ENCODE measurements around the gene CDIPT.
"Not testable (repeated sequence)": the region's sequence is repeated elsewhere in the genome, so short reads cannot be mapped to it uniquely, and the experiment has no call there.

Gene CDIPT

DNA sequence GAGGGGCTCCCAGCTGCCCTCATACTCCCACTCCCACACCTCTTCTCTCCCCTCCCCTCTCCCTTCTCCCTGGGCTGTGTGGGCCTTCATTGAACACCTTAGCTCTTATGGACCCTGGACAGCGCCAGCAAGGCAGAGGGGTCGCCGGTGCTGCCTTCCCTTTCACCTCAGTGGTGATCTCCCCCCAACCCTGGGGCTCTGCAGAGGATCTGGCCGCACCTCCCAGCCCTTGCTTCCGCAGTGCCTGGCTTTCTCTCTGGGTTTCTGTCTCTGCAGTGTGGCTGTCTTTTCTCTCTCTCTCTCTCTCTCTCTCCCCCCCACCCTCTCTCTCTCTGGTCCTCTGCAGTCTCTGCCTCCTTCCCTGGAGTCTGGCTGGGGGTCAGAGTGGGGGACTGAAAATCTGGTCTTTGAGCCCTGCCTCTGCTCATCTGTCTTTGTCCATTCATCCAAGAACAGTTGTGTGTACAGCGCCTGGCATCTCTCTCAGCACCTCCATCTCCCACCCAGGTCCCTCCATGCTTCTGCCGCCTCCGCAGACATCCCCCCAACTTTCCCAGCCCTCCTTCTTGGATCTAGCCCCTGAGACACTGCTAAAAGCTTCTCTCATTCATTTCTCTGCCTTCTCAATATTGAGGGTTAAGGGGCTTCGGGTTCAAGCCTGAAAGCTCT lies 35.2 kb upstream of the CDIPT start:
- in situ Hi-C loops (cut with HindIII; ENCODE audit: low sequenced_read_pairs), result no loop called here

DNA sequence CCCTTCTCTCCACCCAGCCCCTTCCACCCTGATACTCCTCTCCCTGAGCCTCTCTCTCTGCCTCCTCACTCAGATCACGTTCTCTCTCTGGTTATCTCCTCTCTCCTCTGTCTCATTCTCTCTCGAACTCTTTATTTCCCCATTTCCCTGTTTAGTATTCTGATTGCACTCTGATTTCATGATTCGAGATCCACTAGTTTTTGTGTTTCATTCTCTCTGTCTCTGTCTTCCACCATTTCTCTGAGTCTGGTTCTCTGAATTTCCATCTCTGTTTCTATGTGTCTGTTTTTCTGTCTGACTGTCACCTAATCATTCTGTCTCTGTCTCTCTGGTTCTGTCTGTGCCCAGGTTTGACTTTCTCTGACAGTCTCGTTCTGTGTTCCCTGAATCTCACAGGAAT lies 34.3 kb upstream of the CDIPT start:
- in situ Hi-C loops (cut with HindIII; ENCODE audit: low sequenced_read_pairs), result no loop called here

DNA sequence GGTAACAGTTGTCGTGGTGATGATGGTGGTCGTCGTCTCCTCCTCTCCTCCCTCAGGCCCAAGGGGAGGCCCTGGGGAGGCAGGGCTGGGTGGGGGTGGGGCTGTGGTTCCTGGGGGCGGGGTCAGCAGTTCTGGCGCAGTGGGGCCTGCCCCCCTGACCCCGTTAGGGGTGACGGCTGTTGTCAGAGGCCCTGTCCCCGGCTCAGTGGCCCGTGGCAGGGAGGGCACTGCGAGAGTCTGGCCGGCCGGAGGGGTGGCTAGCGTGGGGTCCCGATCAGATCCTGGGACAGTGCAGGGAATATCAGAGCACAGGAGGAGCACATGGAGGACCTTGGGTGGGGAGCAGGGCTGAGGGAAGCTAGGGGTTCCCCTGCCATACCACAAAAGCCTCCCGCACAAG lies 33.8 kb upstream of the CDIPT start:
- in situ Hi-C loops (cut with HindIII; ENCODE audit: low sequenced_read_pairs), result no loop called here

DNA sequence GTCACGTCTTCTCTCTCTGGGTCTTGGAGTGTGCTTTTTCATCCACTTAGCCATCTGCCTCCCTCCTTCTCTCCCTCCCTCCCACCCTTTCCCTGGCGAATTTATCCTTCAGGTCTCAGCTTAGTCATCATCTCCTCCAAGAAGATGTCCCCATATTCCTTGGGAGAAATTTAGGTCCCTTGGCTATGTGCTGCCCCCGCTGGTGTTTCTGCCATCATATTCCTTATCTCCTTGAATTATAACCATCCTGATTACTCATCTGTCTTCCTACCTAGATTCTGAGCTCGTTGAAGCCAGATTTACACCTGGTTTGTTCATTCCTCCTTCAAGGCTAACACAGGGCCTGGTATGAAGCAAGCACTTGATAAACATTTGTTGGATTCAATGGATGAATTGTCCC lies 31.3 kb upstream of the CDIPT start:
- in situ Hi-C loops (cut with HindIII; ENCODE audit: low sequenced_read_pairs), result no loop called here

DNA sequence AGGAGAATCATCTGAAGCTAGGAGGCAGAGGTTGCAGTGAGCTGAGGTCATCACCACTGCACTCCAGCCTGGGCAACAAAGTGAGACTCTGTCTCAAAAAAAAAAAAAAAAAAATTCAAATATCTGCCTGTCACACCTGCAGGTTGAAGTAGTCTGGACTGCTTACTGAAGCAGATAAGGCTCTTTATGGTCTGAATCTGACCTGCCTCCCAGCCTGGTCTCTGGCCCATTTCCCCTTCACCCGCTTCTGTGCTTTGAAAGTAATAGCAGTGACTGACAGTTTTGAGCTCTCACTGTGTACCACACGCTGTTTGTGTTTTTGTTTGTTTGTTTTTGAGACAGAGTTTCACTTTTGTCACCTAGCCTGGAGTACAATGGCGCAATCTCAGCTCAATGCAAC lies 30.5 kb upstream of the CDIPT start:
- in situ Hi-C loops (cut with HindIII; ENCODE audit: low sequenced_read_pairs), result no loop called here

DNA sequence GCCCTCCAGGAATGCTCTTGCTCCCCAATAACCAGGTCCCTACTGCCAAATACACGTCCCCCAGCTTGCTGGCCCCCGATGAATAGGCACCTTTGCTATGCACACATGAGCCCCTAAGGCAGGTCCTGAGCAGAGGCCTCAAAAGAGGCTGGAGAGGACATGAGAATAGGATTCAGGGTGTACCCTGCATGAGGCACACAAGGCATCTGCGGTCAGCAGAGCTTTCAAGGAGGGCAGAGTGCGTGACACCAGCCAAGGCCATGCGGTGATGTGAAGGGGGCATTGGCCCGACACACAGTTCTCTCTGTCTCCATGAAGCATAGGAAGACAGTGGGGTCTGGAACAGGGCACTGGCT lies 29.4 kb upstream of the CDIPT start:
- in situ Hi-C loops (cut with HindIII; ENCODE audit: low sequenced_read_pairs), result no loop called here

DNA sequence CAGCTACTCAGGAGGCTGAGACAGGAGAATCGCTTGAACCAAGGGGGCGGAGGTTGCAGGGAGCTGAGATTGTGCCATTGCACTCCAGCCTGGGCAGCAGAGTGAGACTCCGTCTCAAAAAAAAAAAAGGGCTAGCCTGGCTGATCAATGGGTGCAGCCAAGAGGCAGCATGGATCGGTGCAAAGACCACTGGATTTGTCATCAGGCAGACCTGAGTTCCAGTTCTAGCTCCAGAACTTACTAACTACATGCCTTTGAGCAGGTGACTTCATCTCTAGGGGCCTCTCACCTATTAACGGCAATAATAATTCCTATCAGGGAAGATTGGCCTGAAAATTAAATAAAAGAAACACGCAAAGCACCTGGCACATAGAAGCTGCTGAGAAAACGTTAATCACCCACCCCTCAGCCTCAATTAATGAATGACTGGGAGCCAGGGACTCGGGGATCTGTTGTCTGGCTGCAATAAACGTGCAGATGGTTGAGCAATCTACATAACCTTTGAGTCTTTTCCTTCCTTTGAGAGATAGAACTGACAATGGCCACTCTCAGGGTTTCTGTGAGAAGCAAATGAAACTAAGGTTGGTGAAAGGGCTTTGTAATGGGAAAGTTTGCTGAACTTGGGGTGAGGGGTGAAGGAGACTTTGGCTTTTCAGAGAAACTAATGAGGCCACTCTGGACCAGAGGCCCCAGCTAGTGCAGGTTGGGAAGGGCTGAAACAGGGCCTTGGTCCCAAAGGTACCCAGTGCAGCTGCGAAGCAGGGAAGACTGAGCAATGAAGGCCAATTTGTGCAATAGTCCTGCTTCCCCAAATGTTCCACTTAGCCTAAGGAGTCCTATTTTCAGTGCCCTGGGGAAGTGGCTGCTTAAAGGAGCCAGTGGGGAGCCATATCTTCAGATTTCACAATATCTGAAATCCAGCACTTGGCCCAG lies 28.8 kb upstream of the CDIPT start:
- in situ Hi-C loops (cut with HindIII; ENCODE audit: low sequenced_read_pairs), result no loop called here

DNA sequence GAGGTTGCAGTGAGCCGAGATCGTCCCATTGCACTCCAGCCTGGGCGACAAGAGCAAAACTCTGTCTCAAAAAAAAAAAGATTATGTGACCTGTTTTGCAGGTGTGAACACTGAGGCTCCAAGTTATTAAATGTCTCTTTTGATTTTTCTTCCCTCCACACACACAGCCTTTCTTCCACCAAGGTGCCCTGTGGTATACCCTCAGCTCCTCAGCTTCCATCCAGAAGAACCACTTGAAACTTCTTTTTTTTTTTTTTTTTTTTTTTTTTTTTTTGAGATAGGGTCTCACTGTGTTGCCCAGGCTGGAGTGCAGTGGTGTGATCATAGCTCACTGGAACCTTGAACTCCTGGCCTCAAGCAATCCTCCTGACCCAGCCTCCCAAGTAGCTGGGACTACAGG lies 26.3 kb upstream of the CDIPT start:
- in situ Hi-C loops (cut with HindIII; ENCODE audit: low sequenced_read_pairs), result not testable (repeated sequence)

DNA sequence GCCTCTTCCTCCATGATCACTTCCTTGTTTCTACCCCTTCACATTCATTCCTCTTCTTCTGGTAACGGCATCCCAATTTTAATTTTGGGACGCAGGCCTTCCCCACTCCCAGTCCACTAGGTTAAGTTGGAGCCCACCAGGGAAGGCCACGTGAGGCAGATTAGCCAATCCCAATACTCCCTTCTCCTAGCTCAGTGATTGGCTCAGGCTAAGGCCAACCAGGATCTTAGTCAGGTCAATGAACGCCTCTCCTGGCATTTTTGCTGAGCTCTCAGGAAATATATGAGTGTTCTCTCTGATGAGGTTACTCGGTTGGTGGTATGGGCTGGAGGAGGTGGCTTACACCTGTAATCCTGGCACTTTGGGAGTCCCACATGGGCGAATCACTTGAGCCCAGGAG lies 21.0 kb upstream of the CDIPT start:
- in situ Hi-C loops (cut with HindIII; ENCODE audit: low sequenced_read_pairs), result no loop called here

DNA sequence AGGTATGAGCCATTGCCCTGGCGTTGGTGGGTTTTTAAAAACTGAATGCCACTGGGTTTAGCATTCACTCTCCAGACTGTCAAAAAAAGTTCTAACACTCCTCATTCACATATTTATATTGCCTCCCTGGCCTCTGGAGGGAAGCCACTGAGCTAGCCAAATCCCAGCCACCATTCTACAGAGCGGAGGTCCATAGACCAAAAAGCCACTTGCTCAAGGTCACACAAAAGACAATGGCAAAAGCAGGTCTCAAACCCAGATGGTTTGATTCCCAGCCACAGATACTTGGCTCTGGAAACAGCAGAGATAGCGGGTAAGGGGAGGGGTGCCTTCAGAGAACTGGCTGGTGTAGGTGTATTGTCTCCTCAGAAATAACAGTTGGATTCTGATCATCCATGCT lies 18.0 kb upstream of the CDIPT start:
- in situ Hi-C loops (cut with HindIII; ENCODE audit: low sequenced_read_pairs), result no loop called here

DNA sequence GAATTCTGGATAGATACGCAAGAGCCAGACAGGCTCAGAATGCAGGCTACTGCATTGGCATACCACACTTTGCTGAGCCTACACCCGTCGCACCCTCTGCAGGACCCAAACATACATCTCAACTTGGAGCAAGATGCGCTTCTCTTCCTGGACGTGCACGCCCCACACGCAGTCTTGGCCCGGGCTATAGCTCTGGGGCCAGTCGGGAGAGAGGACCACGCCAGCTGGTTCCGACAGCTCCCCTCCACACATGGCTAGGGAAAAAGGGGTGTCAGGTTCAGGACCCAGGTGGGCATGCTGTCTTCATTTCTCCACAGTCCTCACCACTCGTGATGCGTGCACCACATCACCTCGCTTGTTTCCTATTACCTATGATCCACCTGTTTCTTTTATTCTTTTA lies 15.1 kb upstream of the CDIPT start:
- in situ Hi-C loops (cut with HindIII; ENCODE audit: low sequenced_read_pairs), result no loop called here

DNA sequence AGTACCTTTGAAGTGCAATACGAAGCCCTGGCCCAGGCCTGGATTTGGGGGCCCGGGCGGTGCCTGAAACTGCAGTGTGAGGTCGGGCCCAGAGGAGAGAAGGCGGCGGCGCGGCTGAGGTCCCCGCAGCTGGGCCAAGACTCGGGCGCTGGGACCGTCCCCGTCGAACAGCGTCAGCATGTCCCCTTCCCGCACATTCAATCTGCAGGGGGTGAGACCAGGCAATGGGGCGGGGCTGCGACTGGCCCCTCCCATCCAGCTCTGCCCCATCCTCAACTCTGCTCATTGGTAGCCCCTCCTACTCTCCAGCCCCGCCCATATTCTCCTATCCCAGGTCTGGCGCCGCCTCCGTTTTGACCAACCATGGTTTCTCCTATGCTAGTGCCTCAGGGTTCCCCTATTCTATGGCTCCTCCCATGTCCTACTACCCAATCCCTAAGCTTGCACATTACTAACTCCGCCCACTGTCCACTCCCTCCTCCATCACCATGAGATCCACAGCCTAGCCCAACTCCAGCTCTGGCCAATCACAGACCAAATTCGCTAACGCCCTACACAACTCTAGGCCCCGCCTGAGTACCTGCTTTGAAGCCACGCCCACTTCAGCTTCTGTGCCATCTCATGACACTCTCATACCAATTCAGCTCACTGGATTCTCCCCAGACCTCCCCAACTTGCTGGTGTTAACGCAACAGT lies 14.4 kb upstream of the CDIPT start:
- in situ Hi-C loops (cut with HindIII; ENCODE audit: low sequenced_read_pairs), result no loop called here

DNA sequence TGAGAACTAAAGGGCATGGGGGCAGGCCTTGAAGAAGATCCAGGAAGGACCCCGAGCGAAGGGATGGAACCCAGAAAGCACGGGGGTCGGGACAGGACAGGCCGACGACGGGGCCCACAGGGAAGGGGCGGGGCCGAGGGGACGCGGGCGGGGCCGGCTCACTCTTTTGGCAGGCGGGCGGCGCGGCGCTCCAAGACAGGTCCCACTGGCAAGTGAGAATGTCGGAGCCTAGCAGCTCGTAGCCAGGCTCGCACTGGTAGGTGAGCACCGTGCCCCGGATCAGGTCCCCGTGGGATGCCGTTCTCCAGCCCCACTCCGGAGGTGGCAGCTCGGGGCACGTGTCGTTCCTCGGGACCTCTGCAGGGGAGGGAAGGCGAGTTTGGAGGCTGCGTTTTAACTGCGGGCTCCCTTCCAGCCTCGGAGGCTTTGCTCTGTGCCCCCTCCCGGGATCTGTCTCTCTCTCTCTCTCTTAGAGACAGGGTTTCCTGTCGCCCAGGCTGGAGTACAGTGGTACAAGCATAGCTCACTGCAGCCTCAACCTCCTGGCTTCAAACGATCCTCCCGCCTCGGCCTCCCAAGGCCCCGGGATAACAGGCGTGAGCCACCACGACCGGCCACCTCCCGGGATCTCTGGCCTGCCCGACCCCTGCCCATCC lies 13.7 kb upstream of the CDIPT start:
- in situ Hi-C loops (cut with HindIII; ENCODE audit: low sequenced_read_pairs), result no loop called here

DNA sequence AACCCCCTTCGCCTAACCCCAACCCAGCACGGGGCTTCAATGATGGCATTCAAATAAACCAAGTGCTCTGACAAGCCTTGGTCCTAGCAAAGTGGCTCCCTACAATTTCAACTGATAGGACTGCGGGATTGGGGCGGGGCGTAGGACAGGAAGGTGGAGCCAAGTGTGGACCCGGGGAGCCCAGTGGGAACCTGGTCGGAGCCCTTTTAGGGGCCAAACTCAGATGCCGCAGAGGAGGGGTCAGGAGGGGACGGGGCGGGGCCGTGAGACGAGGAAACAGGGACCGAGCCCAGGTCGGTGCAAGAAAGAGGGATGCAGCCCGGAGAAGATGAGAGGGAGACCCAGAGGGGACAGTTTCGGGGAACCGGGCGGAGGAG lies 13.2 kb upstream of the CDIPT start:
- in situ Hi-C loops (cut with HindIII; ENCODE audit: low sequenced_read_pairs), result no loop called here

DNA sequence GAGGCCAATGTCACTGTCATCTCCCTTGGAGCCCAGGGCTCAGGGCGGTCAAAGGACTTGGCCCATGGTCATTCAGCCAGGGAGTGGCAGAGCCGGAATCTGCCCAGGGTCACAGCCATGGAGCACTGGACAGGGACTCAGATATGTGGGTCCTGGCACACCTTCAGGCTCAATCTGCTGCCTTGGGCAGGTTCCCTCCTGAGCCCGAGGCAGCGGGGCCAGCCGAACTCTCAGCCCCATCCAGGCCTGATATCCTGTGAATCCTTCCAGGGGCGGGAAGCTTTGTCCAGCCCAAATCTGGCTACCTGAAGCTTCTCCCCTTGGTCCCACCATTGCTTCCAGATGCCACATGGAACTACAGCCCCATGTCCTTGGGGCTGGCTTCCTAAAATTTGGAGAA lies 12.2 kb upstream of the CDIPT start:
- in situ Hi-C loops (cut with HindIII; ENCODE audit: low sequenced_read_pairs), result no loop called here

DNA sequence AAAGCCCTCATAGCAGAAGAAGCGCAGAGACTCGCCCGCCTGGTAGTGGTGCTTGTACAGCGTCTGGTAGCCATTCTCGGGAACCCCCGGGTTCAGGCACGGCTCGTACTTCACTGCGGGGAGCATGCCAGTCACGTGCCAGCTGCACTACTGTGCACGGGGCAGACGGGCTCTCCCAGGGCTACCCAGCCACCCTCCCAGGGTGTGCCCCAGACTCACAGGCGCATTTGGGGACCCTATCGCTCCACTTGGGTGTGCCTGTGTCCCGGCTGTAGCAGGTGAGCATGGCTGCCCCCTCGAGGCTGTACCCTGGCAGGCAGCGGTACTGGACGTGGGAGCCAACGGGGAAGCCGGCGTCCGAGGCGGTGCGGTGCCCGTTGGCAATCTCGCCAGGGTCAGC lies 10.3 kb upstream of the CDIPT start:
- in situ Hi-C loops (cut with HindIII; ENCODE audit: low sequenced_read_pairs), result no loop called here

DNA sequence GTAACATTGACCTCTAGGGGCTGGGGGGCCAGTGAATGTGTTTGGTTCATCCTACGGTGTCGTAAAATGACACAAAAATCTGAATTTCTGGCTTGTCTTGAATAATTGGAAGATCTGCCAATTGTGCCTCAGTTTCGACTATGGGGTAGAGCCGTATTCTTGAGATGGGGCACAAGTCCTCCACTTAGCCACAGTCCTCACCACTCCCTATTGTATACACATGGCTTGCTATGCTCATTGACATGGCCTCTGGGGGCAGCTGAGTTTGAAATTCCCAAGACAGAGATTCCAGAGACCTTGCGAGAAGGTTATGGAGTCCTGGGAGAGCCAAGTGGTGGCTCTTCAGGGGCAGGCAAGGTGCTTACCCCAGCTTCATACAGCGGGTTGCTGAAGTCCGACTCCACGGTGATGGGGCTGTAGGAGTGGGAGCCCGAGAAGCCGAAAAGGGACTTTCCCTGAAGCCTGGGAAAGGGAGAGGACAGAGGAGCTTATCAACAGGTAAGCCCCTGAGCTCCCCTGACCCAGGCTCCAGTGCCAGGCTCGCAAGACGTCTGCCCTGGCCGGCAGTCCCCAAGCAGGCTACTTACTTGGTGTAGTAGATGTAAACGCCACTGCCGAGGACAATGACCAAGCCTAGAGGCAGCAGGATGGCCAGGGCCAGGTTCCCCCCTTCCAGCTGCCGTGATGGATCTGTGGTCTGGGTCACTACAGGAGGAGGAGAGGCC lies 9.0 kb upstream of the CDIPT start:
- in situ Hi-C loops (cut with HindIII; ENCODE audit: low sequenced_read_pairs), result no loop called here

DNA sequence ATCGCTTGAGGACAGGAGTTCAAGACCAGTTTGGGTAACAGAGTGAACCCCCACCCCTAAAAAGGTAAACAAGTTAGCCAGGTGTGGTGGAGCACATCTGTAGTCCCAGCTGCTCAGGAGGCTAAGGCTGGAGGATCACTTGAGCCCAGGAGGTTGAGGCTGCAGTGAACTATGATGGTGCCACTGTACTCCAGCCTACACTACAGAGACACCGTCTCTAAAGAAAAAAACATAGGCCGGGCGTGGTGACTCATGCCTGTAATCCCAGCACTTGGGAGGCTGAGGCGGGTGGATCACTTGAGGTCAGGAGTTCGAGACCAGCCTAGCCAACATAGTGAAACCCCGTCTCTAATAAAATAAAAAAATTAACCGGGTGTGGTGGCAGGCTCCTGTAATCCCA lies 6.0 kb upstream of the CDIPT start:
- in situ Hi-C loops (cut with HindIII; ENCODE audit: low sequenced_read_pairs), result loop anchor here (10.0 kb wide), 1 partner anchor 64 kb away; the partner anchor contains the start of gene MAZ

DNA sequence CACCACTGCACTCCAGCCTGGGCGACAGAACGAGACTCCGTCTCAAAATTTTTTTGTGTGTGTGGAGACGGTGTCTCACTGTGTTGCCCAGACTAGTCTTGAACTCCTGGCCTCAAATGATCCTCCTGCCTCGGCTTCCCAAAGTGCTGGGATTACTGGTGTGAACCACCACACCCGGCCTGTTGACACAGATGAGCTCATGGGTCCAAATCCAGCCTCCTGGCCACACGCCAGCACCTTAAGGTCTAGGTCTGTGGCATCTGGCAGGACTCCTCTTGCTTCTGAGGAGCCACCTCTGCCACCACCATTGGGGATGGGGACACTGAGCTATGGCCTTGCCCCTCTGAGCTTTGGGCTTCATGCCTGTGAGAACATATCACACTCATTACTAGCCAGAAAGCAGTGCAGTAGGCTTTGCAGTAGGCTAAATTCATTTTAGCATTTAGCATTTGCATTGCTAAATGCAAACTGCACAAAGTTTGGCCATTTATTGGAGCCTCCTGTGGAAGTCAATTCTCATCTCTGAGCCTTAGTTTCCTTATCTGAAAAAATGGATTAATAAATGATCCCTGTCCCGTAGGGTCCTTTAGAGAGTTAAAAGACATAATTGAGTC lies 5.5 kb upstream of the CDIPT start:
- in situ Hi-C loops (cut with HindIII; ENCODE audit: low sequenced_read_pairs), result loop anchor here (10.0 kb wide), 1 partner anchor 64 kb away; the partner anchor contains the start of gene MAZ

DNA sequence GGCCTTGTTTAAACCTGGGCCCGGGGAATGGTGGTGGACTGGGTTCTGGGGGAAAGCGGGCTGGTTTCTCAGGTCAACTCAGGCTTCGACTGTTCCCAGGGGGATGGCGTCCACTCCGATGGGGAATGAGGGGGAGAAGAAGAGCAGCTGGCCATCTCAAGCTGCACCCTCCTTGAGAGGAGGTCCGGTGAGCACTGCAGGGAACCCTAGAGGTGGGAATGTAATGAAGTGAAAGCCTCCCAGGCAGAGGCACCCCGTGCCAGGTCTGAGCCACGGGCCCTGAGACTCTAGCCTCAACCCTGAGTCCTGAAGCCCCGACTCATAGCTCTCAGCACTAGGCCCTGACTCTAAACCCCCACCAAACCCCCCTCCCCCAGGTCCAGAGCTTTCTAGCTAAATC lies 1.2 kb upstream of the CDIPT start:
- in situ Hi-C loops (cut with HindIII; ENCODE audit: low sequenced_read_pairs), result loop anchor here (5.0 to 10.0 kb wide), 3 partner anchors 37 to 59 kb away; partner anchors contain the start of gene MAZ

Data from endothelial cell of hepatic sinusoid (primary cell).